ENCODE measurements around the gene ARMC8. TPM values are rescaled to one million over a fixed set of nuclear protein-coding genes. Genes with fewer than 3 reads are reported as not detected.

Gene ARMC8
- total and polyA plus RNA-seq, 2 of the 8 experiments (the other 6 are each of a cell fraction or from before 2014, with no cell fraction given): 47.3 to 58.5 TPM

- no peak overlapping the region for H2BK12ac ChIP-seq (ENCODE audit: low read depth, low read length)
- ChIA-PET CTCF (ENCODE audit: partially characterized antibody) (no interaction called here), POLR2A (ENCODE audit: partially characterized antibody) (interaction anchor here (0.9 kb wide), 1 partner anchor 11 kb away, joined by 3 read pairs; no protein-coding TSS in a partner anchor)
- H2AK5ac ChIP-seq (ENCODE audit: low read depth, low read length): no peak overlapping the region
- DNase-seq (ENCODE audit: low read depth in 1 of 2, low spot score in 2 of 2) (no peak), FAIRE-seq (no peak)
- no peaks in the 10 kb centered on the region for H3K79me2 ChIP-seq (ENCODE audit: control insufficient read depth in 1 of 2, insufficient read depth in 2 of 2, low read length in 2 of 2)
- no peak overlapping the region for H4K5ac ChIP-seq (ENCODE audit: insufficient read length, low read depth, low read length)
- no peaks in the 10 kb centered on the region for H3K79me1 ChIP-seq (ENCODE audit: low read depth, low read length)
- H3K27me3 ChIP-seq (replicated peaks in 1 of 4; ENCODE audit: control insufficient read depth in 3 of 4, extremely low read depth in 1 of 4, insufficient read depth in 3 of 4, low read length in 3 of 4): no peaks in the 10 kb centered on the region
- H2BK15ac ChIP-seq (ENCODE audit: low read length): no peak overlapping the region
- H3K4me2 ChIP-seq (ENCODE audit: insufficient read depth in 1 of 2, low read depth in 2 of 2, low read length in 2 of 2): no peak overlapping the region
- no peaks in the 10 kb centered on the region for H3K23me2 ChIP-seq (ENCODE audit: low read depth, low read length)
- no peak overlapping the region for H3K9ac ChIP-seq (replicated peaks in 1 of 4; ENCODE audit: extremely low read depth in 1 of 4, low read depth in 3 of 4, low read length in 3 of 4)
- no peaks in the 10 kb centered on the region for H3K9me3 ChIP-seq (ENCODE audit: insufficient read depth in 2 of 2, low read depth in 1 of 2, low read length in 1 of 2)
- peaks cover 0 to 53% (median 13%) of the 10 kb centered on the region in 4 experiments; a peak in 6 of 8 replicates for H3K36me3 ChIP-seq (ENCODE audit: control insufficient read depth in 2 of 4, insufficient read depth in 4 of 4, low read length in 3 of 4)
- H3K4ac ChIP-seq (replicated peaks; ENCODE audit: insufficient read length, low read depth, low read length): no peak overlapping the region
- no peak overlapping the region for H2BK20ac ChIP-seq (ENCODE audit: low read length)
- no peak overlapping the region for H3K14ac ChIP-seq (ENCODE audit: insufficient read length)
- H3K23ac ChIP-seq (ENCODE audit: insufficient read length): no peak overlapping the region
- H3K4me3 ChIP-seq (ENCODE audit: extremely low read depth in 1 of 4, insufficient read depth in 2 of 4, low read depth in 3 of 4, low read length in 4 of 4): no peak overlapping the region
- H3K18ac ChIP-seq (ENCODE audit: extremely low read depth, low read length): no peak overlapping the region
- no peak overlapping the region for H2BK5ac ChIP-seq (ENCODE audit: low read depth, low read length)
- no peak overlapping the region for H4K8ac ChIP-seq (ENCODE audit: extremely low read depth, insufficient read depth, low read length)
- WGBS, 2 experiments (ENCODE audit: extremely low coverage in 1 of 2, insufficient coverage in 1 of 2, insufficient read length in 1 of 2, insufficient replicate concordance in 2 of 2, low coverage in 1 of 2, low lambda C conversion rate in 2 of 2, missing lambda C conversion rate in 1 of 2): 88% methylated on average over 5 of the region's 5 CpGs; no CpG with 5 or more reads in 1 of the 2 experiments
- H4K91ac ChIP-seq (replicated peaks; ENCODE audit: insufficient read length, low read length): no peak overlapping the region
- H3K4me1 ChIP-seq (replicated peaks in 1 of 4; ENCODE audit: control insufficient read depth in 3 of 4, insufficient read depth in 4 of 4, low read length in 3 of 4): no peaks in the 10 kb centered on the region
- no peak overlapping the region for H2BK120ac ChIP-seq (replicated peaks; ENCODE audit: low read depth, low read length)
- no peak overlapping the region for H3K56ac ChIP-seq (replicated peaks; ENCODE audit: insufficient read length, low read depth, low read length)
- no peak overlapping the region for H2AFZ ChIP-seq (ENCODE audit: low read length)
- no peak overlapping the region for H3K27ac ChIP-seq (ENCODE audit: low read depth, low read length)
- no peaks in the 10 kb centered on the region for H4K20me1 ChIP-seq (replicated peaks in 1 of 2; ENCODE audit: control insufficient read depth in 1 of 2, insufficient read depth in 2 of 2, low read length in 2 of 2)
- TF ChIP-seq JUND (IDR thresholded peaks at IDR 0.05; ENCODE audit: low read length) (no peak), ZNF274 (IDR thresholded peaks at IDR 0.05; ENCODE audit: borderline replicate concordance, extremely low read depth, low read length) (no peak), KDM1A (IDR thresholded peaks at IDR 0.05; ENCODE audit: borderline replicate concordance, low read length) (no peak), FOSL1 (IDR thresholded peaks at IDR 0.05; ENCODE audit: insufficient read depth, low read depth, low read length) (no peak), EZH2 (IDR thresholded peaks at IDR 0.05; ENCODE audit: low read depth, low read length, severe bottlenecking) (no peak), RFX5 (IDR thresholded peaks at IDR 0.05; ENCODE audit: borderline replicate concordance, low read depth, low read length) (no peak), BRCA1 (IDR thresholded peaks at IDR 0.05; ENCODE audit: low read depth, low read length) (no peak), KDM4A (IDR thresholded peaks at IDR 0.05; ENCODE audit: low read depth, low read length, severe bottlenecking) (no peak), HDAC6 (IDR thresholded peaks at IDR 0.05; ENCODE audit: low read depth, low read length) (no peak)
- TF ChIP-seq, protein P1, sequence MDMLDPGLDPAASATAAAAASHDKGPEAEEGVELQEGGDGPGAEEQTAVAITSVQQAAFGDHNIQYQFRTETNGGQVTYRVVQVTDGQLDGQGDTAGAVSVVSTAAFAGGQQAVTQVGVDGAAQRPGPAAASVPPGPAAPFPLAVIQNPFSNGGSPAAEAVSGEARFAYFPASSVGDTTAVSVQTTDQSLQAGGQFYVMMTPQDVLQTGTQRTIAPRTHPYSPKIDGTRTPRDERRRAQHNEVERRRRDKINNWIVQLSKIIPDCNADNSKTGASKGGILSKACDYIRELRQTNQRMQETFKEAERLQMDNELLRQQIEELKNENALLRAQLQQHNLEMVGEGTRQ (IDR thresholded peaks at IDR 0.05; ENCODE audit: low read length): no peak
Measured at GRCh38 chr3:138234401-138235179, 47.5 kb downstream of the ARMC8 start.

Measured in H1 (cell line).